HEK293 (cell line): ENCODE results near the gene VAPA.

Experiments
- CTCF ChIA-PET: fragments of 350-600 bp; formaldehyde crosslinking; extraction: SDS; loops from one replicate; lab custom pipeline; 2021; ENCODE audit warnings: antibody characterized with exemption; lab: Yijun Ruan, JAX
- POLR2A ChIA-PET: fragments of 300-600 bp; formaldehyde crosslinking; extraction: SDS; loops from one replicate; lab custom pipeline; 2020; ENCODE audit warnings: antibody characterized with exemption, inconsistent platforms; lab: Yijun Ruan, JAX
- H3K27ac ChIP-seq: fragments of 200-500 bp; sonication (Bioruptor generic); 2 replicates; pipeline ENCODE4 v1.5.1; 2014; ENCODE audit warnings: low read depth, low read length, control low read depth, inconsistent platforms; ENCODE audit errors: extremely low read depth
- H3K36me3 ChIP-seq, 2 experiments: fragments of 200-500 bp in 1 of 2; sonication (Bioruptor generic) in 1 of 2; 1 replicate in 1 of 2; 2 replicates in 1 of 2; pipeline ENCODE4 v1.5.1; 2014 to 2017; ENCODE audit warnings: inconsistent platforms in 2 of 2, low read length in 2 of 2; ENCODE audit not compliant: control insufficient read depth in 2 of 2, insufficient read depth in 1 of 2
- H3K4me1 ChIP-seq: fragments of 200-500 bp; sonication (Bioruptor generic); 2 replicates; pipeline ENCODE4 v1.5.1; 2014; ENCODE audit warnings: mild to moderate bottlenecking, low read length, inconsistent platforms; ENCODE audit not compliant: control insufficient read depth, insufficient read depth
- H3K4me3 ChIP-seq: 2 replicates; pipeline ENCODE4 v1.5.1; 2011; ENCODE audit warnings: low read depth, mild to moderate bottlenecking, control low read depth, low read length, moderate library complexity
- H3K9me3 ChIP-seq: fragments of 200-500 bp; sonication (Bioruptor generic); 2 replicates; pipeline ENCODE4 v1.5.1; 2014; ENCODE audit warnings: low read depth, low read length, inconsistent platforms; ENCODE audit not compliant: control insufficient read depth, insufficient read depth
- HOXD13 ChIP-seq: sonication (generic); formaldehyde crosslinking; IDR thresholded peaks from 2 replicates; pipeline ENCODE4 v1.8.0; 2022; ENCODE audit warnings: missing genetic modification reagents, borderline replicate concordance
- KLF16 ChIP-seq: fragments of 450-650 bp; formaldehyde crosslinking; IDR thresholded peaks from 2 replicates; pipeline ENCODE4 v1.5.1; 2017; ENCODE audit warnings: missing biosample characterization, missing genetic modification characterization
- KLF9 ChIP-seq: fragments of 450-650 bp; formaldehyde crosslinking; IDR thresholded peaks from 2 replicates; pipeline ENCODE4 v1.5.1; 2016; ENCODE audit warnings: missing biosample characterization, missing genetic modification characterization, low read depth
- SALL2 ChIP-seq: fragments of 450-650 bp; formaldehyde crosslinking; IDR thresholded peaks from 2 replicates; pipeline ENCODE4 v1.5.0; 2017; ENCODE audit warnings: missing biosample characterization, mild to moderate bottlenecking, missing genetic modification characterization, borderline replicate concordance
- SCRT1 ChIP-seq: fragments of 450-650 bp; formaldehyde crosslinking; IDR thresholded peaks from 2 replicates; pipeline ENCODE4 v1.5.1; 2016; ENCODE audit warnings: missing biosample characterization, missing genetic modification characterization, borderline replicate concordance
- ZBTB1 ChIP-seq: fragments of 450-650 bp; formaldehyde crosslinking; IDR thresholded peaks from 2 replicates; pipeline ENCODE4 v1.5.1; 2016; ENCODE audit warnings: missing biosample characterization, missing genetic modification characterization
- ZEB2 ChIP-seq: fragments of 450-650 bp; formaldehyde crosslinking; IDR thresholded peaks from 2 replicates; pipeline ENCODE4 v1.5.1; 2016; ENCODE audit warnings: missing biosample characterization, missing genetic modification characterization
- ZNF112 ChIP-seq: fragments of 450-650 bp; formaldehyde crosslinking; IDR thresholded peaks from 2 replicates; pipeline ENCODE4 v1.5.0; 2017; ENCODE audit warnings: missing biosample characterization, missing genetic modification characterization
- ZNF132 ChIP-seq: fragments of 450-650 bp; formaldehyde crosslinking; IDR thresholded peaks from 2 replicates; pipeline ENCODE4 v1.5.1; 2017; ENCODE audit warnings: missing biosample characterization, missing genetic modification characterization, borderline replicate concordance
- ZNF248 ChIP-seq: fragments of 450-650 bp; formaldehyde crosslinking; IDR thresholded peaks from 2 replicates; pipeline ENCODE4 v1.5.1; 2017; ENCODE audit warnings: missing biosample characterization, missing genetic modification characterization
- ZNF37A ChIP-seq: fragments of 450-650 bp; IDR thresholded peaks from 2 replicates; pipeline ENCODE4 v1.5.1; 2018; ENCODE audit warnings: missing biosample characterization, missing genetic modification characterization
- ZNF404 ChIP-seq: fragments of 450-650 bp; formaldehyde crosslinking; IDR thresholded peaks from 2 replicates; pipeline ENCODE4 v1.5.1; 2017; ENCODE audit warnings: missing biosample characterization, missing genetic modification characterization
- ZNF513 ChIP-seq: fragments of 450-650 bp; IDR thresholded peaks from 2 replicates; pipeline ENCODE4 v1.5.1; 2018; ENCODE audit warnings: missing biosample characterization, missing genetic modification characterization
- ZNF560 ChIP-seq: fragments of 450-650 bp; formaldehyde crosslinking; IDR thresholded peaks from 2 replicates; pipeline ENCODE4 v1.5.1; 2017; ENCODE audit warnings: missing biosample characterization, missing genetic modification characterization, borderline replicate concordance
- ZNF629 ChIP-seq: fragments of 450-650 bp; formaldehyde crosslinking; IDR thresholded peaks from 2 replicates; pipeline ENCODE4 v1.5.1; 2017; ENCODE audit warnings: missing biosample characterization, missing genetic modification characterization
- ZNF639 ChIP-seq: fragments of 450-650 bp; formaldehyde crosslinking; IDR thresholded peaks from 2 replicates; pipeline ENCODE4 v1.5.1; 2016; ENCODE audit warnings: missing biosample characterization, missing genetic modification characterization
- ZNF658 ChIP-seq: fragments of 450-650 bp; formaldehyde crosslinking; IDR thresholded peaks from 2 replicates; pipeline ENCODE4; 2016; ENCODE audit warnings: missing biosample characterization, missing genetic modification characterization
- ZNF830 ChIP-seq: fragments of 450-650 bp; IDR thresholded peaks from 2 replicates; pipeline ENCODE4 v1.5.0; 2018; ENCODE audit warnings: missing biosample characterization, missing genetic modification characterization, low read depth, mild to moderate bottlenecking, moderate library complexity
- ZSCAN16 ChIP-seq: fragments of 450-650 bp; formaldehyde crosslinking; IDR thresholded peaks from 2 replicates; pipeline ENCODE4 v1.5.1; 2016; ENCODE audit warnings: missing biosample characterization, missing genetic modification characterization
- TF ChIP-seq, protein P1 (sequence below): fragments of 450-650 bp; formaldehyde crosslinking; IDR thresholded peaks from 2 replicates; pipeline ENCODE4 v1.5.1; 2016; ENCODE audit warnings: missing biosample characterization, missing genetic modification characterization
- TF ChIP-seq, protein P2 (sequence below): fragments of 450-650 bp; formaldehyde crosslinking; IDR thresholded peaks from 2 replicates; pipeline ENCODE4 v1.5.1; 2016; ENCODE audit warnings: missing biosample characterization, missing genetic modification characterization, low read depth
- TF ChIP-seq, protein P3 (sequence below): fragments of 450-650 bp; formaldehyde crosslinking; IDR thresholded peaks from 2 replicates; pipeline ENCODE4 v1.5.0; 2017; ENCODE audit warnings: missing biosample characterization, missing genetic modification characterization, borderline replicate concordance
- TF ChIP-seq, protein P4 (sequence below): fragments of 450-650 bp; formaldehyde crosslinking; conservative IDR thresholded peaks from 2 replicates; pipeline ENCODE4 v1.5.1; 2016; ENCODE audit warnings: low read depth, missing biosample characterization, missing genetic modification characterization

Gene VAPA

GRCh38 chr18:9874728-9875127, 39.1 kb upstream of the VAPA start:
- peaks cover 6% of the 10 kb centered on the region for H3K4me1 ChIP-seq
- H3K4me3 ChIP-seq, result no peak overlapping the region
- H3K27ac ChIP-seq, result no peak overlapping the region
- ChIA-PET POLR2A (no interaction called here), CTCF (interaction anchor here (0.6 kb wide), 1 partner anchor 58 kb away, joined by 4 read pairs; no protein-coding TSS in a partner anchor)
- no peaks in the 10 kb centered on the region for H3K9me3 ChIP-seq
- TF ChIP-seq ZBTB1 (tag by site-specific recombination) (no peak), ZNF639 (no peak), ZNF629 (tag by site-specific recombination) (no peak), ZNF248 (tag by site-specific recombination) (no peak), ZNF560 (no peak), ZNF658 (no peak), SCRT1 (tag by site-specific recombination) (no peak), KLF9 (no peak), HOXD13 (CRISPR knock-in tag) (no peak), KLF16 (tag by site-specific recombination) (no peak), ZNF112 (tag by site-specific recombination) (no peak), ZEB2 (tag by site-specific recombination) (no peak), ZNF404 (tag by site-specific recombination) (no peak), ZNF830 (tag by site-specific recombination) (no peak)
- TF ChIP-seq, protein P1, sequence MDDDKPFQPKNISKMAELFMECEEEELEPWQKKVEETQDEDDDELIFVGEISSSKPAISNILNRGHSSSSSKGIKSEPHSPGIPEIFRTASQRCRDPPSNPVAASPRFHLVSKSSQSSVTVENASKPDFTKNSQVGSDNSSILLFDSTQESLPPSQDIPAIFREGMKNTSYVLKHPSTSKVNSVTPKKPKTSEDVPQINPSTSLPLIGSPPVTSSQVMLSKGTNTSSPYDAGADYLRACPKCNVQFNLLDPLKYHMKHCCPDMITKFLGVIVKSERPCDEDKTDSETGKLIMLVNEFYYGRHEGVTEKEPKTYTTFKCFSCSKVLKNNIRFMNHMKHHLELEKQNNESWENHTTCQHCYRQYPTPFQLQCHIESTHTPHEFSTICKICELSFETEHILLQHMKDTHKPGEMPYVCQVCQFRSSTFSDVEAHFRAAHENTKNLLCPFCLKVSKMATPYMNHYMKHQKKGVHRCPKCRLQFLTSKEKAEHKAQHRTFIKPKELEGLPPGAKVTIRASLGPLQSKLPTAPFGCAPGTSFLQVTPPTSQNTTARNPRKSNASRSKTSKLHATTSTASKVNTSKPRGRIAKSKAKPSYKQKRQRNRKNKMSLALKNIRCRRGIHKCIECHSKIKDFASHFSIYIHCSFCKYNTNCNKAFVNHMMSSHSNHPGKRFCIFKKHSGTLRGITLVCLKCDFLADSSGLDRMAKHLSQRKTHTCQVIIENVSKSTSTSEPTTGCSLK, result no peak
- TF ChIP-seq, protein P2, sequence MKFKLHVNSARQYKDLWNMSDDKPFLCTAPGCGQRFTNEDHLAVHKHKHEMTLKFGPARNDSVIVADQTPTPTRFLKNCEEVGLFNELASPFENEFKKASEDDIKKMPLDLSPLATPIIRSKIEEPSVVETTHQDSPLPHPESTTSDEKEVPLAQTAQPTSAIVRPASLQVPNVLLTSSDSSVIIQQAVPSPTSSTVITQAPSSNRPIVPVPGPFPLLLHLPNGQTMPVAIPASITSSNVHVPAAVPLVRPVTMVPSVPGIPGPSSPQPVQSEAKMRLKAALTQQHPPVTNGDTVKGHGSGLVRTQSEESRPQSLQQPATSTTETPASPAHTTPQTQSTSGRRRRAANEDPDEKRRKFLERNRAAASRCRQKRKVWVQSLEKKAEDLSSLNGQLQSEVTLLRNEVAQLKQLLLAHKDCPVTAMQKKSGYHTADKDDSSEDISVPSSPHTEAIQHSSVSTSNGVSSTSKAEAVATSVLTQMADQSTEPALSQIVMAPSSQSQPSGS (tag by site-specific recombination), result no peak
- TF ChIP-seq, protein P3, sequence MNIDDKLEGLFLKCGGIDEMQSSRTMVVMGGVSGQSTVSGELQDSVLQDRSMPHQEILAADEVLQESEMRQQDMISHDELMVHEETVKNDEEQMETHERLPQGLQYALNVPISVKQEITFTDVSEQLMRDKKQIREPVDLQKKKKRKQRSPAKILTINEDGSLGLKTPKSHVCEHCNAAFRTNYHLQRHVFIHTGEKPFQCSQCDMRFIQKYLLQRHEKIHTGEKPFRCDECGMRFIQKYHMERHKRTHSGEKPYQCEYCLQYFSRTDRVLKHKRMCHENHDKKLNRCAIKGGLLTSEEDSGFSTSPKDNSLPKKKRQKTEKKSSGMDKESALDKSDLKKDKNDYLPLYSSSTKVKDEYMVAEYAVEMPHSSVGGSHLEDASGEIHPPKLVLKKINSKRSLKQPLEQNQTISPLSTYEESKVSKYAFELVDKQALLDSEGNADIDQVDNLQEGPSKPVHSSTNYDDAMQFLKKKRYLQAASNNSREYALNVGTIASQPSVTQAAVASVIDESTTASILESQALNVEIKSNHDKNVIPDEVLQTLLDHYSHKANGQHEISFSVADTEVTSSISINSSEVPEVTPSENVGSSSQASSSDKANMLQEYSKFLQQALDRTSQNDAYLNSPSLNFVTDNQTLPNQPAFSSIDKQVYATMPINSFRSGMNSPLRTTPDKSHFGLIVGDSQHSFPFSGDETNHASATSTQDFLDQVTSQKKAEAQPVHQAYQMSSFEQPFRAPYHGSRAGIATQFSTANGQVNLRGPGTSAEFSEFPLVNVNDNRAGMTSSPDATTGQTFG (tag by site-specific recombination), result no peak
- no peaks in the 10 kb centered on the region for H3K36me3 ChIP-seq

DNA sequence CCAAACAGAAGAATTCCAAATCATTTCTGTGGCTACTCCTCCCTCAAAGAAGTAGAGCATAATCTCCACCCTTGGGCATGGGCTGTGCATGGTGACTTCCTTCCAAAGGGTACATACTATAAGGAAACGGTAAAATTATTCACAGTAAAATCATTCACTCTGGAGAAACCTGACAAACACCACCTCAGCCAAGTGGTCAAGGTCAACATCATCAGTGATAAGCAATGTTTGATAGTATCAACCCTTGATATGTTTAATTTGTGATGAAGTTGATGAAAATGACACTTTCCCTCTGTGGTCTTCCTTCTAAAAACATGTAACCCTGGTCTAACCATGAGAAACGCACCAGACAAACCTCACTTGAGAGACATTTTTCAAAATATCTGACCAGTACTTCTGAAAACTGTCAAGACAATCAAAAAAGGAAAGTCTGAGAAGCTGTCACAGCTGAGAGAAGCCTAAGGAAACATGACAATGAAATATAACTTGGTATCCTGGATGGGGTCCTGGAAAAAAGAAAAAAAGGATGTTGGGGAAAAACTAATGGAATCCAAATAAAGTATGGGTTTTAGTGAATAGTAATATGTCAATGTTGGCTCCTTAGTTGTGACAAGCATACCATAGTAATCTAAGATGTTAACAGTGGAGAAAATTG, 37.5 kb upstream of the VAPA start:
- H3K9me3 ChIP-seq, result no peaks in the 10 kb centered on the region
- H3K4me1 ChIP-seq, result no peaks in the 10 kb centered on the region
- H3K4me3 ChIP-seq, result no peak overlapping the region
- no peaks in the 10 kb centered on the region for H3K36me3 ChIP-seq
- ChIA-PET CTCF (no interaction called here), POLR2A (interaction anchor here (1.5 kb wide), 2 partner anchors 37 to 39 kb away, joined by 3 to 8 read pairs; partner anchors contain the start of gene VAPA)
- no peak overlapping the region for H3K27ac ChIP-seq
- TF ChIP-seq ZNF658 (no peak), ZNF37A (tag by site-specific recombination) (no peak), SALL2 (tag by site-specific recombination) (no peak), ZSCAN16 (tag by site-specific recombination) (no peak), ZNF132 (tag by site-specific recombination) (no peak), ZNF513 (tag by site-specific recombination) (no peak)
- TF ChIP-seq, protein P4, sequence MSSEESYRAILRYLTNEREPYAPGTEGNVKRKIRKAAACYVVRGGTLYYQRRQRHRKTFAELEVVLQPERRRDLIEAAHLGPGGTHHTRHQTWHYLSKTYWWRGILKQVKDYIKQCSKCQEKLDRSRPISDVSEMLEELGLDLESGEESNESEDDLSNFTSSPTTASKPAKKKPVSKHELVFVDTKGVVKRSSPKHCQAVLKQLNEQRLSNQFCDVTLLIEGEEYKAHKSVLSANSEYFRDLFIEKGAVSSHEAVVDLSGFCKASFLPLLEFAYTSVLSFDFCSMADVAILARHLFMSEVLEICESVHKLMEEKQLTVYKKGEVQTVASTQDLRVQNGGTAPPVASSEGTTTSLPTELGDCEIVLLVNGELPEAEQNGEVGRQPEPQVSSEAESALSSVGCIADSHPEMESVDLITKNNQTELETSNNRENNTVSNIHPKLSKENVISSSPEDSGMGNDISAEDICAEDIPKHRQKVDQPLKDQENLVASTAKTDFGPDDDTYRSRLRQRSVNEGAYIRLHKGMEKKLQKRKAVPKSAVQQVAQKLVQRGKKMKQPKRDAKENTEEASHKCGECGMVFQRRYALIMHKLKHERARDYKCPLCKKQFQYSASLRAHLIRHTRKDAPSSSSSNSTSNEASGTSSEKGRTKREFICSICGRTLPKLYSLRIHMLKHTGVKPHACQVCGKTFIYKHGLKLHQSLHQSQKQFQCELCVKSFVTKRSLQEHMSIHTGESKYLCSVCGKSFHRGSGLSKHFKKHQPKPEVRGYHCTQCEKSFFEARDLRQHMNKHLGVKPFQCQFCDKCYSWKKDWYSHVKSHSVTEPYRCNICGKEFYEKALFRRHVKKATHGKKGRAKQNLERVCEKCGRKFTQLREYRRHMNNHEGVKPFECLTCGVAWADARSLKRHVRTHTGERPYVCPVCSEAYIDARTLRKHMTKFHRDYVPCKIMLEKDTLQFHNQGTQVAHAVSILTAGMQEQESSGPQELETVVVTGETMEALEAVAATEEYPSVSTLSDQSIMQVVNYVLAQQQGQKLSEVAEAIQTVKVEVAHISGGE (tag by site-specific recombination), result no peak
